Activated CD4-positive, alpha-beta T cell treated with anti-CD3 and anti-CD28 coated beads for 48 hours (primary cell): ENCODE results near the gene ZBTB17.

Experiments used
- DNase-seq: peaks from one replicate; pipeline ENCODE4 v3.0.0-alpha.2; 2020

ZBTB17 gene

DNA sequence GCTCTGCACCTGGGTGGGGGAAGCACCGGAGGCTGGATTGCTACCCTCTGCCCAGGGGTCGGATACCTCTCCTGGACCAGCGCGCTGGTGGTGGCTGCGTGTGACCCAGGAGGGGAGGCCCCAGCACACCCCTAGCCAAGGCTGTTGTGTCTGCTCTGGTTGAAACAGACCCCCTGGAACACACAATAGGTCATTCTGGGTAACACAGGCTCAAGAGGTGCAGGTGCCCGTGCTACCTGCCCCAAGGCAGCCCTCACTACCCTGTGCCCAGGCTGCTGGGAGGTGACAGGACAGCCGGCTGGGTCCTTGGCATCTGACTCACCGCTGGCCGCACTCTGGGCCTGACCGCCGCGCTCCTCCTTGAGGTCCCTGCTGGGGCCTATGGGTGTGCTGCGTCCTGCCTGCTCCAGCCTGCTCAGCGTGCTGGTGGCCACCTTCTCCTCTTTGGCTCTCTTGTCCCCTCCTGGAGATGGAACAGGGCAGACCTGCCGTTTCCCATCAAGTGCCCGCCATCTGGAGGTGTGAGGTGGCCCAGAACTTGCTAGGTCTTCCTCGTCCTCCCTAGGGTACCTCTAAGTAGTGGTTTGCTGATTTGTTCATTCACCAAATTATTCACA is 30.0 kb downstream of the ZBTB17 start:
- DNase-seq: no peak

DNA sequence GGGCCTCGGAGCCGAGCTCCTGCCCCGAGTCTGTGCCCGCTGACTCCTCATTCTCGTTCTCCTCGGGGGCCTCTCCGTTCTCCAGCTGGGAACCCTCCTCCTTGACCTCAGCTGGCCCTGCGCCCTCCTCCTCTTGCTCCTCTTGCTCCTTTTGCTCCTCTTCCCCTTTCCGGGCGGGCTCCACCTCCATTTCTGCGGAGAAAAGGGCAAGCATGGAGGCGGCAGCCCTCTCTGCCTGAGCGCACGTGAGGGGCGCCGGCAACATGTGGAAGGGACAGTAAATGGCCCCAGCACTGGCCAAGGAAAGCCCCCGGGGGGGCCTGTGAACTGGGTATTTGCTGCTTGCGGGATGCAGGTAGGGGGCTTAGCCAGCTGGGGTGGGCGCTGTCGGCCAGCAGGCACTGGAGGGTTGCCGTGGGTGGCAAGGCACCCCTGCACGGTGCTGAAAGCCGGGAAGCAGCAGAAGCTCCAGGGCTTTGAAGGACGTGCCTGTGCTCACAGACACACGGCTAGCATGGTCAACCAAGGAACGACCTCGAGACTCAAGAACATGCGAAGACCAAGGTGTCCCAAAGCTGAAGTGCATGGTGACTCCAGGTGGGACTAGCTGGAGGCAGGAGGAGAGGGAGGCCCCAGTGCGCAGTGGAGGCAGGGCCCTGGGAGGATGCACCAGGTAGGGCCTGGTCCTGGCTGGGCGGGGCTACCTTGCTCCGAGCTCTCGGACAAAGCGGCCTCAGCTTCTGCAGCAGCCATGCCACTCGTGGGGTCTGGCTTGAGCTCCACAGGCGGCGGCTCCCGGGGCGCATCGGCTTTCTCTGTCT is 30.7 kb downstream of the ZBTB17 start:
- no peak for DNase-seq

DNA sequence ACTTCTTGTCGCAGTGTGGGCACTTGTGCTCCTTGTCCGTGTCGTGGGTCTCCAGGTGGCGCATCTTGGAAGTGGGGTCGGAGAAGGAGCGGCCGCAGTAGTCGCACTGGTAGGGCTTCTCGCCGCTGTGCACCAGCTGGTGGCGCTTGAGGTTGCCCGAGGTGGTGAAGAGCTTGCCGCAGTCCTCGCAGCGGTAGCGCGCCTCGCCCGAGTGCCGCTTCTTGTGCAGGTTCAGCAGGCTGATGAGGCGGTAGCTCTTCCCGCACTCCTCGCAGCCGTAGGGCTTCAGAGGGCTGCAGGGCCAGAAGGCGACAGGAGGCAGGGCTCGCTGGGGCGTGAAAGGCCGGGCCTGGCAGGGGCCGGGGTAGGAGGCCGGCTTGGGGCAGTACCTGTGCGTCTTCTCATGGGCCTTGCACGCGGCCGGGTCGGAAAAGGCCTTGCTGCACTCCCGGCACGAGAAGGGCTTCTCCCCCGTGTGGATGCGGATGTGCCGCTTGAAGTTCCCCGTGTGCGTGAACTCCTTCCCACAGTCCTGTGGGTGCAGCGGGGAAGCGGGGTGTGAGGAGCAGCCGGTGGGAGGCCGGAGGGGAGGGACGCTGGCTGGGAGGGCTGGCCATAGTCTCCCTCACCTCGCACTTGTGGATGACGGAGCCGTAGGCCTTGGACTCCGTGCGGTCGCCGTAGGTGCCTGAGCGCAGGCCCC is 31.4 kb downstream of the ZBTB17 start:
- DNase-seq: no peak

DNA sequence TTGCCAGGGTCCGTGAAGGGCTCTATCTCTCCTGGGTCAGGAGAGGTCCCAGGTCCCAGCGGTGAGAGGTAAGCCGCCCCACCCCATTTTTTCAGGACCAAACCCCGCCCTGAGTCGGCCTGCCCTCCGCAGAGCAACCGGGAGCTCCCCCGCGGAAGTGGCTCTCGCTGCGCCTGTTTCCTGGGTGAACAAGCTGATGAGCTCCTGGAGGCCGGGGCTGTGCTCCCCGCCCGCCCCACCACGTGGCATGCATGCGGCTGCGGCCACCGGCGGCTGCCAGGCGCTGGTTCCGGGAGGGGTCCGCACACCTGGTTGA is 32.0 kb downstream of the ZBTB17 start:
- DNase-seq: no peak

DNA sequence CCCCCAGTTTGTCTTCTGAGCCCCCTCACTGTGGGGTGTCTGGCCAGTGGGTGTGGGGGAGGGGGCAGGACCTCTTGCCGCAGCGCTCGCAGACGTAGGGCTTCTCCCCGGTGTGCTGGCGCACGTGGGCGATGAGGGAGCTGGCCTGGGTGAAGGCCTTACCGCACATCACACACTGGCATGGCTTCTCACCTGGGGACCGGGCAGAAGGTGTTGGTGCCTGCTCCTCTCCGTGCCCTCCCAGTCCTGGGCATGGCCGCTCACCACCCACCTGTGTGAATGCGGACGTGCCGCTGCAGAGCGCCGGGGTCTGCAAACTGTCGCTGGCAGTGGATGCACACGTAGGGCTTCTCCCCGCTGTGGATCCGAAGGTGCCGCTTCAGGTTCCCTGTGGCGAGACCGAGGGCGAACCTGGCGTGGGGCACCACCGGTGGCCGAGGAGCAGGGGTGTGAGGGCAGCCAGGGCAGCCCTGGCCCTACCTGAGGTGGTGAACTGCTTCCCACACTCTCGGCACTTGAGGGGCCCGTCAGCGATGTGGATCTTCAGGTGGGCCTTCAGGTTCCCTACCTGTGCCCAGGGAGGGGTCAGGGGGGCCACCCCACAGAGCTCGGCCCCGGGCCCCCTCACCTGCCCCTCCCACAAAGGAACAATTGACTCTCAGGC is 32.4 kb downstream of the ZBTB17 start:
- no peak for DNase-seq

DNA sequence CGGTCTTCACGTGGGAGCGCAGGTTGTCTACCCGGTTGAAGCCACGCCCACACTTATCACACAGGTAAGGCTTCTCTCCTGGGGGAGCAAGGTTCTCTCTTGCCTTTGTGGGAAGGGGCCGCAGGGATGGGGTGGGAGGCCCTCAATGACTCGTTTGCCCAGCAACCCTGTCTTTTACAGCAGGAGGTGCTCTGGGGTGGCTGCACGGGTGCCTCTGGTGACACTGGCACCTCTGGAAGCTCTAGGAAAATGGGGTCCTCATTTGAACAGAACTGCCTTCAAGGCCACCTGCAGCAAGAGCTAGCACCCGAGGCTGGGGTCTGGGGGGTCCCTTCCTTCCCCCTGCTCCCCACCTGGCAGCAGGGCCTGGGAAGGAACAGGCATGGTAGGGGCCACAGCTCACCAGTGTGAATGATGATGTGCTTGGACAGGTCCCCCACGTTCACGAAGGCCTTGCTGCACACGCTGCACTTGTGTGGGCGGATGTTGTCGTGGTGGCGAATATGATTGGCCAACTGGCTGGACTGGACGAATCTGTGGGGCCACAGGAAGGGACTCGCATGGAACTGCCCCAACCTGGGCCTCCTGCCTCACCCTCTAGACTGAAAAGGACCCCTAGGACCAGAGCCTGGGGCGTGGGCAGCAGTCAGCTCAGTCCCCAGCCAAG is 33.1 kb downstream of the ZBTB17 start:
- DNase-seq: no peak

DNA sequence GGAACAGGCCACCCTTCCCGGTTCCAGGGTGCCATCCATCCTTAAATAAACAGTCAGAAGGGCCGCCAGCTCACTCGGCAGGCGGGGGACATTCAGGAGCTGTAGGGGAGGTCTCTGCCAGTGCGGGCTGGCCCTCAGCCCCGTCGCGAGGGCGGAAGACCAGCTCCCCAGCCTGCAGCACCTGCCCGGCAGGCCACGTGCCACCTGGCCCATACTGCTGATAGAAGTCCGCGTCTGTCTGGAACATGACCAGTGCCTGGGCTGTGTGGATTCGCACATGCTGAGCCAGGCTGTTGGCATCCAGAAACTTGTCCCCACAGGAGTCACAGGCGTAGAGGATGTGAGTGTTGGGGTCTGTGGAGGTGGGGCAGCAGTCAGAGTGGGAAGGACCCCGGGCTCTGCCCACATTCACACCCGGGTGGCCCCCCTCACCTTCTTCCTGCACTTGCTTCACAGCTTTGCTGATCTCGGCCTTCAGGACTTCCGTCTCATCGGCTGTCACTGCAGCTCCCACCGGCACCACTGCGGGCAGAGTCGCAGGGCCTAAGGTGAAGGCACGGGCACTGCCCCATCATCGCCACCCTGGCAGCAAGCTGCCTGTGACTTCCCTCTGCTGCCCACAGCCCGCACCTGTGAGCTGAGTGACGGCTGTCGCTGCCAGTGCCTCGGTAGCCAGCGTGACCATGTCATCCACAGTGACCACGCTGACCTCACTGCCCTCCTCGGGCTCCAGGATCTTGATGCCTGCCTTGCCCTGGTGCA is 33.8 kb downstream of the ZBTB17 start:
- DNase-seq: no peak

DNA sequence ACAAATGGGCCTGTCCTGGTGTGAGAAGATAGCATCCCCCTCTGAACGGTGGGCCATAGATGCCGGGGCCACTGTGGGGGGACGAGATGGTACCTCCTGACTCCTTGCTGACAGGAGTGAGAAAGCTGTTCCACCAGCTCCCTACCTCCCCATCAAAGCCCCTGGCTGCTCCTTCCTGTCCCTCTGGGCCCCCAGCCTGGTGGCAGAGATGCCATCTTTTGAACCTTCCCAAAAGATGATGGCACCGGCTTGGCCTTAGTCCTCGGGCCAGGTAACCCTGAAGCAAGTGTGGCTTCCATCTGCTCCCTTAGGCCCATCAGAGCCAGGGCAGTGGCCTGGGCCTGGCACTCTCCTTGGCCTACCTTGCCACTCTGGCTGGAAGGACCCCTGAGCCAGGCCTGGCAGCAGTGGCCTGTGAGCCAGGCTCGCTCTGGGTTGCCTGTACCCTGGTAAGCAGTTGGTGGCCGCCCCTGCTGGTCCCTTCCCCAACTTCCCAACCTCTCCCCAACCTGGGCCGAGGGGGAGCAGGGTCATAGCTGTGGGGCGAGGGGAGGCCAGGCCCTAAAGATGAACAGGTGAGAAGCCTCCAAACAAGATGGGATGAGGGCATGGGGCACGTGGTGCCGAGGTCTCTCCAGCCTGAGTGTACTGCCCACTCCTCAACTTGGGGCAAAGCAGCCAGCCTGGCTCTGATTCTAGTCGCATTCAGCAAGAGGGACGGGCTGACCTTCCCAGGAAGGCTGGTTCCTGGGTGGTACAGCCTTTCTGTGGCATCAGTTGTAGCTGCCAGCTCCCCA is 34.7 kb downstream of the ZBTB17 start:
- DNase-seq: no peak

DNA sequence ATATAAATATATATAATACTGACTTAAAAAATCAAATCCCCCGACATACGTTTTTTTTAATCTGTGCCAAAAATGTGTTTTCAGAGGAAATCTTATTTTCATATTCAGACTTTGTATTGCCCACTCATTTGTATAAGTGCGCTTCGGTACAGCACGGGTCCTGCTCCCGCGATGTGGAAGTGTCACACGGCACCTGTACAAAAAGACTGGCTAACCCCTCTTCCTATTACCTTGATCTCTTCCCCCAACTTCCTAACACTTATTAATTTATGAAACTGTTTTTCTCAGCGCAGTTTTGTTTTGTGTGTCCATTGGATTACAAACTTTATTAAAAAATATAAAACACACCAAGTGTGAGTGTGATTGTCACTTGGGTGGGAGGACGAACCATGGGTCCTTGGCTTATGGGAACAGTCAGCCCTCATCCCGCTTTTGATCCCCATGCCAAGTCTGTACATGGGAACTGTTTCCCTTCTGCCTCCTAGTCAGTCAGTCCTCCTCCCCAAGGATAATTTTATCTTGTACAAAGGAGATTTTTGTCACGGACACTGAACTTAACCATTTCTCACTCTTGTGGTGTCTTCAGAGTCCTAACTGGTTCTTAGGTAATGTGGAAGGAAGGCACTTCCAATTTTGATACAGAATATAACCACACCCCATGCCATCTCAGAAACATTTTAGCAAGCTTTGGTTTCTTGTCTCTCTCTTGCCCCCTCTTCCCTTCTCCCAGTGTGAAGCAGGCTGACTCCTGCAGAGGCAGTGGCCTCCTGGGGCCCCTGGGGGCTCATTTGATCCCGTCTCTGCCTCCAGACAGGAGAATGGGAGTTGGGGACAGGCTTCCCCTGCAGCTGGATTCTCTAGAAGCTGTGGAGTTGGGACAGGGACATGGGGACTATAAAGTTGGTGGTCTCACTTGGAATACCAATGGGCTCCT is 35.5 kb downstream of the ZBTB17 start:
- DNase-seq: no peak

DNA sequence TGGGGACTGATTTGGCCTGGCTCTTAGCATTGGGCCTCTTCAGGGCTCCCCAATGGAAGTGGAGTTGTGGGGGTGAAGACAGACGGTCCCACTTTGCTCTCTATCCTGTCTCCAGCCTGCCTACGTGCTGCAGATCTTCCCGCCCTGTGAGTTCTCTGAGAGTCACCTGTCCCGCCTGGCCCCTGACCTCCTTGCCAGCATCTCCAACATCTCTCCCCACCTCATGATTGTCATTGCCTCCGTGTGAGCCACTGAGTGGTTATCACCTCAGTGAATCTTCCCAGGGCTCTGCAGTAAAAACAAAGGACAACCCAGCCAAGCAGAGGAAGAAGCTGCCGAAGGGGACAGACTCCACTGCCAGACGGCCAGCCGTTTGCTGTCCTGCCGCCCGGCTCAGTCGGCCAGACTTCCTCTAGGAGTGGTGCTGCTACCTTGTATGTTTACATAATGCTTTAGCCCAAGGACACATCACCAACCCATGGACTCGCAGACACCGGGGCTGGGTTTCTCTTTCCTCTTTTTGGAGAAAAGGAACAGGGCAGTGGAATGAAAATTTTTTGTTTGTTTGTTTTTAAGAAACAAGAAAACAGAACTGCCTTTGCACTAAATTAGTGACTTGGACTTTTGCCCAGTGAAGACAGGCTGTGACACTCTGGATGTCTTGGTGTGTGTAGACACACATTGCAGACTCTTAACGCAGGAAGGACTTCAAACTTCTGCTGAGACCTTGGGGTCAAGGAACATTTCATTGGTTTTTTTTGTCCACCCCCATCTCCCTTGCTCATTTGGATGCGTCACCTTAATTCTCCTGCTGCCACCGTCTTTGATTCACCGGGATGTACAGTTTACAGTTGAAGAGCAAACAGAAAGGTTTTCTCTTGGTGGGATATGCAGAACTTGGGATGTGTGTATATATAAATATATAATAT is 36.5 kb downstream of the ZBTB17 start:
- no peak for DNase-seq

DNA sequence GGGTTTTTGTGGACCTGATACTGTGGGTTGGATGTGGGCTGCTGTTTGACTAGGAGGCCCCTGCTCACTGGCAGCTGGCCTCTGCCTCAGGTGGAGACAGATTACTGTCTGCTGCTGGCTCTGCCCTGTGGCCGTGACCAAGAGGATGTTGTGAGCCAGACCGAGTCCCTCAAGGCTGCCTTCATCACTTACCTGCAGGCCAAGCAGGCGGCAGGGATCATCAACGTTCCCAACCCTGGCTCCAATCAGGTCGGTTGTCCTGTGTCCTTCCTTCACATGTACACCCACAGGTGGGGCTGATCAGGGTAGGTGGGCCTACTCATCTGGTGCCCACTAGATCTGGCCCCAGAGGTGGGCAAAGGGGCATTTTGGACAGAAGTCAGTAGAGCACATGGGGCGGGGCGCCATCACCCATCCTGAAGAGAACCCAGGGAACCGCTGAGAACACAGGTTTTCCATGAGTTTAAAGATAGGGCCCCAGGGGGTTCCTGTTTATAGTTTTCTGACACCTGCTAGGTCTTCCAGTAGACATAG is 37.2 kb downstream of the ZBTB17 start:
- DNase-seq: no peak

DNA sequence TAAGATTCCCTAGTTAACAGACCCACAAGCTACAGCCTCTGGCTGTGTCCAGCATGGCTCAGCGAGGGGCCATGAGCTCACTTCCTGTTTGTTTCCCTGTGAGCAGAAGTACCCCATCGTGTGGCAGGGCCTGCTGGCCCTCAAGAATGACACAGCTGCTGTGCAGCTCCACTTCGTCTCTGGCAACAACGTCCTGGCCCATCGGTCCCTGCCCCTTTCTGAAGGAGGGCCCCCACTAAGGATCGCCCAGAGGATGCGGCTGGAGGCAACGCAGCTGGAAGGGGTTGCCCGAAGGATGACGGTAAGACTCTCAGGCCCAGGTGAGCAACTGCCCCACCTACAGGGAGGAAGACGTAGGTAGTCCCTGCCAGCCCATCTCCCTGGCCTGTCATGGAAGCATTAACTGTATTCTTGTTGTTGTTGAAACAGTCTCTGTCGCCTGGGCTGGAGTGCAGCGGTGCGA is 38.2 kb downstream of the ZBTB17 start:
- no peak for DNase-seq

DNA sequence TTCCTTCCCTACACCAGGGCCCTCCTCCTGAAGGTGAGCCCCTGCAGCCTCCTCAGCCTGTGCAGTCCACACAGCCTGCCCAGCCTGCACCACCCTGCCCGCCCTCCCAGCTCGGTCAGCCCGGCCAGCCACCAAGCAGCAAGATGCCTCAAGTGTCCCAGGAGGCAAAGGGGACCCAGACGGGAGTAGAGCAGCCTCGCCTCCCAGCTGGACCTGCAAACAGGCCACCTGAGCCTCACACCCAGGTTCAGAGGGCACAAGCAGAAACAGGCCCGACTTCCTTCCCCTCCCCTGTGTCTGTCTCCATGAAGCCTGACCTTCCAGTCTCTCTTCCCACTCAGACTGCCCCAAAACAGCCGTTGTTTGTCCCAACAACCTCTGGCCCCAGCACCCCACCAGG is 38.8 kb downstream of the ZBTB17 start:
- no peak for DNase-seq

DNA sequence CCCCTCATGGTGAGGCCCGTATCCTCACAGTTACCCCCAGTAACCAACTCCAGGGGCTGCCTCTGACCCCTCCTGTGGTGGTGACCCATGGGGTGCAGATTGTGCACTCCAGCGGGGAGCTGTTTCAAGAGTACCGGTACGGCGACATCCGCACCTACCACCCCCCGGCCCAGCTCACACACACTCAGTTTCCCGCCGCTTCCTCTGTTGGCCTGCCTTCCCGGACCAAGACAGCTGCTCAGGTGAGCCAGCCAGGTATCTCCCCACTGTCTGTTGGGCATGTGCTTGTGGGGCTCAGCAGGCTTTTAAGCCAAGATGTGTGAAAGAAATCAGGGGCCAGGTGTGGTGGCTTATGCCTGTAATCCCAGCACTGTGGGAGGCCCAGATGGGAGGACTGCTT is 39.9 kb downstream of the ZBTB17 start:
- DNase-seq: no peak

DNA sequence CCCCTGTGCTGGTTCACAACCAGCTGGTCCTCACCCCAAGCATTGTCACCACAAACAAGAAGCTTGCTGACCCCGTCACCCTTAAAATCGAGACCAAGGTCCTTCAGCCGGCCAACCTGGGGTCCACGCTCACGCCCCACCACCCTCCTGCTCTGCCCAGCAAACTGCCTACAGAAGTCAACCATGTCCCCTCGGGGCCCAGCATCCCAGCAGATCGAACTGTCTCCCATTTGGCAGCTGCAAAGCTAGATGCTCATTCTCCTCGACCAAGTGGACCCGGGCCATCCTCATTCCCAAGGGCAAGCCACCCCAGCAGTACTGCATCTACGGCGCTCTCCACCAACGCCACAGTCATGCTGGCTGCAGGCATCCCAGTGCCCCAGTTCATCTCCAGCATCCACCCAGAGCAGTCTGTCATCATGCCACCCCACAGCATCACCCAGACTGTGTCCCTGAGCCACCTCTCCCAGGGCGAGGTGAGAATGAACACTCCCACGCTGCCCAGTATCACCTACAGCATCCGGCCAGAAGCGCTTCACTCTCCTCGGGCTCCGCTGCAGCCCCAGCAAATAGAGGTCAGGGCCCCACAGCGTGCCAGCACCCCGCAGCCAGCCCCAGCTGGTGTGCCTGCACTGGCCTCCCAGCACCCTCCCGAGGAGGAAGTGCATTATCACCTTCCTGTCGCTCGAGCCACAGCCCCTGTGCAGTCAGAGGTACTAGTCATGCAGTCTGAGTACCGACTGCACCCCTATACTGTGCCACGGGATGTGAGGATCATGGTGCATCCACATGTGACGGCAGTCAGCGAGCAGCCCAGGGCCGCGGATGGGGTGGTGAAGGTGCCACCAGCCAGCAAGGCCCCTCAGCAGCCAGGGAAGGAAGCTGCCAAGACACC is 40.6 kb downstream of the ZBTB17 start:
- no peak for DNase-seq

DNA sequence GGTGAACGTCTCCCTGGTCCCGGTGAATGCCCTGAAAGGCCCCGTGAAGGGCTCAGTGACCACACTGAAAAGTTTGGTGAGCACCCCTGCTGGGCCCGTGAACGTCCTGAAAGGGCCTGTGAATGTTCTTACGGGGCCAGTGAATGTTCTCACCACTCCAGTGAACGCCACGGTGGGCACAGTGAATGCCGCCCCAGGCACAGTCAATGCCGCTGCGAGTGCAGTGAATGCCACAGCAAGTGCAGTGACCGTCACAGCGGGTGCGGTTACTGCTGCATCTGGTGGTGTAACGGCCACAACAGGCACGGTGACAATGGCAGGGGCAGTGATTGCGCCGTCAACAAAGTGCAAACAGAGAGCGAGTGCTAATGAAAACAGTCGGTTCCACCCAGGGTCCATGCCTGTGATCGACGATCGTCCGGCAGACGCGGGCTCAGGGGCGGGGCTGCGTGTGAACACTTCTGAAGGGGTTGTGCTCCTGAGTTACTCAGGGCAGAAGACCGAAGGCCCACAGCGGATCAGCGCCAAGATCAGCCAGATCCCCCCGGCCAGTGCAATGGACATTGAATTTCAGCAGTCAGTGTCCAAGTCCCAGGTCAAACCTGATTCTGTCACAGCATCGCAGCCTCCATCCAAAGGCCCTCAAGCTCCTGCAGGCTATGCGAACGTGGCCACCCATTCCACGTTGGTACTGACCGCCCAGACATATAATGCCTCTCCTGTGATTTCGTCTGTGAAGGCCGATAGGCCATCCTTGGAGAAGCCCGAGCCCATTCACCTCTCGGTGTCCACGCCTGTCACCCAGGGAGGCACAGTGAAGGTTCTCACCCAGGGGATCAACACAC is 41.5 kb downstream of the ZBTB17 start:
- DNase-seq: no peak

DNA sequence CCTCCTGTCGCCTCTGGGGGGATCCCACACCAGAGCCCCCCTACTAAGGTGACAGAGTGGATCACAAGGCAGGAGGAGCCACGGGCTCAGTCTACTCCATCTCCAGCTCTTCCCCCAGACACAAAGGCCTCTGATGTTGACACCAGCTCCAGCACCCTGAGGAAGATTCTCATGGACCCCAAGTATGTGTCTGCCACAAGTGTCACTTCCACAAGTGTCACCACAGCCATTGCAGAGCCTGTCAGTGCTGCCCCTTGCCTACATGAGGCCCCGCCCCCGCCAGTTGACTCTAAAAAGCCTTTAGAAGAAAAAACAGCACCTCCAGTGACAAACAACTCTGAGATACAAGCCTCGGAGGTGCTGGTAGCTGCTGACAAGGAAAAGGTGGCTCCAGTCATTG is 42.2 kb downstream of the ZBTB17 start:
- DNase-seq: no peak
